HCT116 (cell line): ENCODE results near the gene VRK3.

Experiments
- CTCF ChIP-seq, 3 experiments: fragments of 200-600 bp in 1 of 3; sonication (generic) in 1 of 3; IDR thresholded peaks in 2 of 3; conservative IDR thresholded peaks in 1 of 3; 2 replicates each; pipeline ENCODE4 v1.5.1; 2012 to 2017; ENCODE audit warnings: low read depth in 2 of 3, low read length in 2 of 3, antibody characterized with exemption in 1 of 3, borderline replicate concordance in 1 of 3, control low read depth in 1 of 3, mild to moderate bottlenecking in 1 of 3, mixed read lengths in 1 of 3, mixed run types in 1 of 3, moderate library complexity in 1 of 3; ENCODE audit not compliant: insufficient read depth in 1 of 3
- EZH2 ChIP-seq: fragments of 200-600 bp; sonication (generic); IDR thresholded peaks from 2 replicates; pipeline ENCODE4 v1.6.1; 2017; ENCODE audit warnings: antibody characterized with exemption, mixed run types
- EZH2phosphoT487 ChIP-seq: fragments of 200-600 bp; IDR thresholded peaks from 2 replicates; pipeline ENCODE4 v1.6.1; 2018; ENCODE audit warnings: antibody characterized with exemption, borderline replicate concordance
- JUND ChIP-seq: IDR thresholded peaks from 2 replicates; pipeline ENCODE4 v1.6.1; 2012
- SP1 ChIP-seq: IDR thresholded peaks from 2 replicates; pipeline ENCODE4 v1.6.1; 2012; ENCODE audit warnings: low read depth
- SRF ChIP-seq: IDR thresholded peaks from 2 replicates; pipeline ENCODE4 v1.6.1; 2012; ENCODE audit warnings: low read depth
- ZNF274 ChIP-seq: fragments of 200-500 bp; sonication (Bioruptor generic); IDR thresholded peaks from 2 replicates; pipeline ENCODE4 v1.6.1; 2014; ENCODE audit warnings: mild to moderate bottlenecking, low read depth, low read length, inconsistent platforms

DNA sequence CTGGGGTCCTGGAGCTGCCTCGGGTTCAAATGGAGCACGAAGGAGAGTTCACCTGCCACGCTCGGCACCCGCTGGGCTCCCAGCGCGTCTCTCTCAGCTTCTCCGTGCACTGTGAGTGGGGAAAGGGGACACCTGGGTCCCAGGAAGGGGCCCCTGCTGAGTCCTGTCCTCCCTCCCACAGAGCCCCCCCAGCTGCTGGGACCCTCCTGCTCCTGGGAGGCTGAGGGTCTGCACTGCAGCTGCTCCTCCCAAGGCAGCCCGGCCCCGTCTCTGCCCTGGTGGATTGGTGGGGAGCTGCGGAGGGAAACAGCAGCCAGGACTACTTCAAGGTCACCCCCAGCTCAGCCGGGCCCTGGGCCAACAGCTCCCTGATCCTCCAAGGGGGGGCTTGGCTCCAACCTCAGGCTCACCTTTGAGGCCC, 53.2 kb downstream of the VRK3 start:
- TF ChIP-seq EZH2phosphoT487 (no peak), SRF (no peak), ZNF274 (no peak), SP1 (no peak), CTCF (IDR thresholded peaks at IDR 0.05 in 2 of 3, conservative IDR thresholded peaks at IDR 0.05 in 1 of 3; ENCODE audit: borderline replicate concordance in 1 of 3, insufficient read depth in 1 of 3, low read depth in 2 of 3, low read length in 2 of 3) (no peak), EZH2 (no peak), JUND (no peak)
